Mesangial cell (primary cell): ENCODE results near the gene PICK1. TPM values are rescaled to one million over a fixed set of nuclear protein-coding genes. Genes with fewer than 3 reads are reported as not detected.

Experiments
- total RNA-seq: library from RNA; depleted of rRNA; stranded (reverse); fragments of >200 nt; gene quantifications from 2 replicates; pipeline ENCODE4 v1.2.3, GENCODE V29; 2015

The PICK1 gene
- 31.8 and 44.1 TPM in 2 replicates for total RNA-seq

DNA sequence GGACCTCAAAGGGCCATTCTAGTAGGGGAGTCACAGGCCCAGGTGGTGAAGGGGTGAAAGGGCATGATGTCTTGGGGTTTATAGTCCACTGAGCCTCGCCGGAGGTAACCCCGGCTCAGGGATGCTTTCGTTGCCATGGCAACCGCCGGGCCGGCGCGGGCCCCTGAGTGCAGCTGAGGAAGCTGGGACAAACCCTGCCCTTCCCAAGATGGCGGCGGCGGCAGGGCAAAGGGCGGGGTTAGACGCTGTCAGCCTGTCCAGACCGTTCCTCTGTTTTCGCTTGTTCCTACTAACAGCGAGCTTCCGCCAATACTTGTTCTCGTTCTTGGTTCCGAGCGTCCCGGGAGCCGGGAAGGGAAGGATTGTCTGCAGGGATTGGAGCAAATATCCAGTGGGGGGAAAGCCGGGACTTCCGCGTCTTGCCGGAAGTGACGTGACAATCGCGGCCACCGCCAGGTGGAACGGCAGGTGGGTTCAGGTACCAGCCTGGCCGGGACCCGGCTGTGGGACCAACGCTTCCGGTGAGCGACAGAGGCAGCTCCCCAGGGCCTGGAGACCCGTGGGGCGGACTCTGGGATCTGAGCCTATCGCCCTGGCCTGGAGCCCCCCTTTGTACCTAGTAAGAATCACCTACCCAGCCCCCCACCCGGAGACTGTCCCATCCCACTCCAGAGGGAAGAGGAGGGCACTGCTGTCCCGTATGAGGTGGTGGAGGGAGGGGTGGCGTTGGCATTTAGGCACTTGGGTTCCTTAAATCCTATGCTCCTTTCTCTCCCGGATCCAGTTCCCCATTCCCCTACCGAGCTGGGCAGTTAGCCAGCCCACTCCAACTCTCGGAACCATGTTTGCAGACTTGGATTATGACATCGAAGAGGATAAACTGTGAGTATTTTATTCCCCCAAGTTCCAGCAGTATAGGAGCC, at the start of gene PICK1:
PICK1 (plus strand) TSS at position 436 of the 923 bp plus-strand sequence; CDS start at position 842, 406 bp downstream.

DNA sequence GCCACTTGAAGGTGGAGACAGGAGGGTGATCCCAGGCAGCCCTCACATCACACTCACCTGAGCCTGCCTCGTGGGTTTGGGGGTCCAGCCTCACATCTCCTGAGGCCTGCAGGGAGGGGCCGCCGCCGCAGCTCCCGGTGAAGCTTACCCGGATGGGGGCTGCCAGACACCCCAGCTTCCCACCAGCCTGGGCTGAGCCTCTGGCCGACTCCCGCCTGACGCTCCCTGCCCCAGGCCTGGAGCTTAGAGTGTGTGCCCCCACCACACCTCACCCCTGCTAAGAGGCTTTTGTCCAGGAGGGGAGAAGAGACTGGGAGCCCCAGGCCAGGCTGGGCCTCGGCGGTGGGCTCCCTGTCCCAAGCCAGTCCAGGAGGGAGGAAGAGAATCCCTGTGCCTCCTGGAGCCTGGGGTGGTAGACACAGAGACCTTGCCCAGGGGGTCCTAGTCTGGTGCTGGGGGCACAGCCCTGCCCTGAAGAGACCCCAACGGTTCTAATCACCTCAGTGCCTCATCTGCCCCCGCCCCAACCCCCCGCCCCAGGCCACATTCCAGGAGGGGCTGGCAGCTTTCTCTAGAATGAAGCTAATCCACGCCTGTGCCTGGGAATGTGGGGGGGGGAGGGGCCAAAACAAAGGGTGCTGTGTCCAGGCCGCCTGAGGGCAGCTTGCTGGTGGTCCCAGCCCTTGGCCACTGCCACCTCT, 26.9 kb downstream of the PICK1 start, which contains the start of gene SLC16A8:
SLC16A8 (minus strand) TSS at position 254 of the 701 bp plus-strand sequence. CDS start 1,311 bp downstream, outside the sequence.

DNA sequence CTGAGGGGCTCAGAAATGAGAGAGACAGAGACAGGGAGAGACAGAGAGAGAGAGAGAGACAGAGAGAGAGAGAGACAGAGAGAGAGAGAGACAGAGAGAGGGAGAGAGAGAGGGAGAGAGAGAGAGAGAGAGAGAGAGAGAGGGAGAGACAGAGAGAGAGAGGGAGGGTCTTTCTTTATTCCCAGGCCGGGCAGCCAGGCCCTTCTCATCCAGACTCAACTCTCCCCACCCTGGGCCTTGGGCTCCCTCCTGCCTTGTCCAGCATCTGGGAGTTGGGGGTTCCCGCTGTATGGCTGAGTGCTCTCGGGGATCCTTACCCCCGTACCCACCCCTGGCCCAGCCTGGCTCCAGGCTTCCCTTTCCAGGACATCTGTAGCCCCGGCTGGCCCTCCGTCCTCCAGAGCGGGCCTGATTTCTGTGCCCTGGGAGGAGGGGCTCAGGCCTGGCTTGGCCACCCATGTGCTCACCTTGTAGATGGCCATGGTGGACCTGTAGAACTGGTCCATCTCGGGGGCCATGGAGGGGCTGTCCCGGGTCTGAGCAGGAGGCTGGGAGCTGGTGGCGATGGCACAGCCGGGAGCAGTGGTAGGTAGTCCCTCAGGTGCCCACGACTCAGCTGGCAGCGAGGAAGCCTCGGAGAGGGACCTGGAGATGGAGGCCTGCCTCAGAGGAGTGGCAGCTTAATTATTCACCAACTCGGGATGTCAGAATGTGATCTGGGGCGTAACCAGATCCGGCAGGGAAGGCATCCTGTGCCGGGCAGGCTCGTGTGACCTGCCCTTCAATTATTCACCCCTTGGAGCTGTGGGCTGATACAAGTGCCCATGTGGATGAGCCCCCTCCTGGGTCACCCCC, 53.0 kb downstream of the PICK1 start, which contains the start of gene BAIAP2L2:
BAIAP2L2 (minus strand) TSS at position 677 of the 855 bp plus-strand sequence; CDS start at position 518, 159 bp downstream.

Other genes starting within 250 kb of the PICK1 start
- 23.1 and 32.8 TPM in 2 replicates for gene GCAT, start 249.5 kb upstream of the PICK1 start, total RNA-seq
- gene GALR3, start 234.0 kb upstream of the PICK1 start, total RNA-seq = not detected in 2 replicates
- gene ANKRD54, start 213.1 kb upstream of the PICK1 start, total RNA-seq = 20.0 and 29.8 TPM in 2 replicates
- 301 and 455 TPM in 2 replicates for gene EIF3L, start 208.0 kb upstream of the PICK1 start, total RNA-seq
- gene MICALL1, start 151.1 kb upstream of the PICK1 start, total RNA-seq = 38.4 and 58.7 TPM in 2 replicates
- under 0.01 and 0.33 TPM in 2 replicates for gene C22orf23, start 103.8 kb upstream of the PICK1 start, total RNA-seq
- gene POLR2F, start 103.7 kb upstream of the PICK1 start, total RNA-seq = 61.7 and 104 TPM in 2 replicates
- 0.16 TPM in 1 of 2 replicates, not detected in the other for gene SOX10, start 72.8 kb upstream of the PICK1 start, total RNA-seq
- gene SLC16A8, start 26.8 kb downstream of the PICK1 start, total RNA-seq = 0.51 TPM in 1 of 2 replicates, not detected in the other
- 4.2 and 6.0 TPM in 2 replicates for gene BAIAP2L2, start 53.3 kb downstream of the PICK1 start, total RNA-seq
- gene PLA2G6, start 124.4 kb downstream of the PICK1 start, total RNA-seq = 3.7 and 32.6 TPM in 2 replicates
- 12.5 and 17.1 TPM in 2 replicates for gene MAFF, start 144.6 kb downstream of the PICK1 start, total RNA-seq
- 105 and 133 TPM in 2 replicates for gene TMEM184B, start 215.6 kb downstream of the PICK1 start, total RNA-seq